Hematopoietic multipotent progenitor cell (in vitro differentiated cells): ENCODE data around the gene CNGB1. TPM values are rescaled to one million over a fixed set of nuclear protein-coding genes. Genes with fewer than 3 reads are reported as not detected.
"Not testable (repeated sequence)": the region's sequence is repeated elsewhere in the genome, so short reads cannot be mapped to it uniquely, and the experiment has no call there.

Experiments used
- DNase-seq, 3 donors: peaks; one replicate each; pipeline ENCODE4 v3.0.0-alpha.2; 2011 to 2015; ENCODE audit warnings: low read depth in 2 of 3, low spot score in 2 of 3
- total RNA-seq: library from RNA; depleted of rRNA; stranded (reverse); fragments of >200 nt; gene quantifications from one replicate; pipeline ENCODE4 v1.2.3, GENCODE V29; 2012

Gene CNGB1
- total RNA-seq, 1 donor, result not detected

DNA sequence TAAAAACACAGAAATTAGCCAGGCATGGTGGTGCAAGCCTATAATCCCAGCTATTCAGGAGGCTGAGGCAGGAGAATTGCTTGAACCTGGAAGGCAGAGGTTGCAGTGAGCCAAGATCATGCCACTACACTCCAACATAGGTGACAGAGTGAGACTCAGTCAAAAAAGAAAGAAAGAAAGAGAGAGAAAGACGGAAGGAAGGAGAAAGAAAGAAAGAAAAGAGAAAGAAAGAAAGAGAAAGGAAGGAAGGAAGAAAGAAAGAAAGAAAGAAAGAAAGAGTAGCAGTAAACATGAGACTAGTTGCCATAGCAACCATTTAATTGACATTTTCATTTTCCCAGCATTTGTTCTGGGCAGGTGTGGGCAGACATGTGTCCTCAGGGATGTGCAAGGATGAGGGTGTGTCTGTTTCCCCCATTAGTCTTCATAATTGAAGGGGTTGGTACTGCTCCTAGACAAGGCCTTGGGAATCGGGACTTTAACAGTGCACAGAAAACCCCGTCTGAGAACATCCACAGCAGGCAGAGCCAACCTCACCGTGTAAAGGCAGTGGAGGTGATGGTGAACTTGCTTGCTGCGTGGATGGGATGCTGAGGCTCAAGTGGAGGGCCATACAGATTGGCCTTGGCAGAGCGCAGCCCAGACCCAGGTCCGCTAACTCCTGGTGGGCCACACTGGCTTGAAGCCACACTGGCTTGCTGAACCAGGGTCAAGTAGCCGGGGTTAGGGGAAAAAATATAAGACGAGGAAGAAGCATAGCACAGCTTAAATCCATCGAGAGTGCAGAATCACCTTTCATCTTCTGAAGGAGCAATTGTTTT lies 133.4 kb downstream of the CNGB1 start:
- DNase-seq, result no peak

- DNase-seq, result not testable (repeated sequence)
These were observed 135.5 kb downstream of the CNGB1 start for GRCh38 chr16:57835439-57835838.

GRCh38 chr16:57834936-57835335 lies 136.0 kb downstream of the CNGB1 start:
- no peak for DNase-seq

Other genes starting within 250 kb of the CNGB1 start
- gene KATNB1, start 235.4 kb downstream of the CNGB1 start, total RNA-seq, result 103 TPM
- 38.8 TPM for gene KIFC3, start 168.6 kb downstream of the CNGB1 start, total RNA-seq
- gene ZNF319, start 29.5 kb upstream of the CNGB1 start, total RNA-seq, result 11.0 TPM
- gene USB1, start 30.3 kb upstream of the CNGB1 start, total RNA-seq, result 33.7 TPM
- 3.0 TPM for gene MMP15, start 54.6 kb upstream of the CNGB1 start, total RNA-seq
- gene CFAP20, start 158.3 kb upstream of the CNGB1 start, total RNA-seq, result 61.4 TPM
- 21.8 TPM for gene CSNK2A2, start 227.0 kb upstream of the CNGB1 start, total RNA-seq